HG03469 (cell line): Measurements from ENCODE around the gene OBSL1.

Source experiments
- ATAC-seq: cut with Tn5 transposase; IDR thresholded peaks from one replicate; pipeline ENCODE4 v1.9.1; 2021; ENCODE audit warnings: mild to moderate bottlenecking, moderate library complexity, moderate number of reproducible peaks; ENCODE audit not compliant: unreplicated experiment

OBSL1 gene

DNA sequence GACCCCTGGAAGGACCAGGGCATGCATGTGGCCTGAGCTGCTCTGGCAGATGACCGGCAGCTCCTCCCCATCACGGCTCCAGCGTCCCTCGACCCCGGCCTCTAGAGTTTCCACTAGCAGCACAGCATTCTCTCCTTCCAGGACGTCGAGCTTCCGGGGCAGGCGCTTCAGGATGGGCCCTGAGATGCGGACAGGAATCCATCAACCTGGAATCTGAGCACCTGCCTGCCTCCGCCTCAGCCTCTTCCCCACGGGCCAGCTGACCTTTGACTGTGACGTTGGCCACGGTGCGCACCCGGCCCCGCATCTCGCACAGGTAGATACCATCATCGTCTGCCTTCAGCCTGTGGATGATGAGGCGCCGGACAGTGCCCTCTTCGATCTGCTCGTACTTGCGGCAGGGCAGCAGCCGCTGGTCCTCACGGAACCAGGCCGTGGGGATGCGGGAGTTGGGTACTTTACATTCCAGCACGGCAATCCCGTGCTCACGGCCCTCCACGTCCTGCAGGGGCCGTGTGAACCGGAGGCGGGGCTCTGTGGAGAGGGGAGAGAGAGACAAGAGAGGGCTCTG is 3.5 kb downstream of the OBSL1 start:
- no peak for ATAC-seq

DNA sequence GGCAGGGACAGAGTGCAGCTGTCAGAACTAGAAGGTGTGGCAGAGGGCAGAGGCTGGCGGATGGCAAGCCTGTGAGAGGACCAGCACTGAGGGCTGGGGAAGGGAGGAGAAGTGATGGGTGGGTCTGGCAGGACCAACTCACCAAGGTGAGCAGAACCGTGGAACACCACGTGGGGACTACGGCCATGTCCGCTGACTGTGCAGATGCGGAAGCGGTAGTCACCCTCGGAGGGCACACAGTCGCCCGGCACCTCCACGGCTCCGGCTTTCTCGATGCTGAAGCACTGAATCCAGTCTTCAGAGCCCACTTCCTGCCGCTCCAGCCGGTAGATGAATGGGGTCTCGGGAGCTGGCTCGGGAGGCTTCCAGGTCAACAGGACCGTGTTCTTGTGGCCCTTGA is 4.2 kb downstream of the OBSL1 start:
- ATAC-seq, result no peak

DNA sequence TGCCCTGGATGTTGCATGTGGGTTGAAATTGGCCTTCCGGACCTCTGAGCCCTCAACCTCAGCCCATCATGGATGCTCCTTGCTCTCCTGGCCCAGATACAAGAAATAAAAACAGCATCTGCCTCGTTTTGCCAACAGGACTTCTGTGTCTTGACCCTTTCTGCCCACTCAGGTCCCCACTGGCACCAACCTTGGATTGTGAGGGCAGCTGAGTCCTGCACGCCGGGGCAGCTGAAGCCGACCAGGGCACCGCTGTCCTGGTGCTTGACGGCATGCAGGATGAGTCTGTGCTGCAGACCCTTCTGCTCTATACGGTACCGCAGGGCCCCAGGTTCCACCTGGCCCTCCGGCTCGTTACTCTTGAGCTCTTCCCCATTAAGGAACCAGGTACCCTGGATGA is 4.7 kb downstream of the OBSL1 start:
- ATAC-seq, result no peak

DNA sequence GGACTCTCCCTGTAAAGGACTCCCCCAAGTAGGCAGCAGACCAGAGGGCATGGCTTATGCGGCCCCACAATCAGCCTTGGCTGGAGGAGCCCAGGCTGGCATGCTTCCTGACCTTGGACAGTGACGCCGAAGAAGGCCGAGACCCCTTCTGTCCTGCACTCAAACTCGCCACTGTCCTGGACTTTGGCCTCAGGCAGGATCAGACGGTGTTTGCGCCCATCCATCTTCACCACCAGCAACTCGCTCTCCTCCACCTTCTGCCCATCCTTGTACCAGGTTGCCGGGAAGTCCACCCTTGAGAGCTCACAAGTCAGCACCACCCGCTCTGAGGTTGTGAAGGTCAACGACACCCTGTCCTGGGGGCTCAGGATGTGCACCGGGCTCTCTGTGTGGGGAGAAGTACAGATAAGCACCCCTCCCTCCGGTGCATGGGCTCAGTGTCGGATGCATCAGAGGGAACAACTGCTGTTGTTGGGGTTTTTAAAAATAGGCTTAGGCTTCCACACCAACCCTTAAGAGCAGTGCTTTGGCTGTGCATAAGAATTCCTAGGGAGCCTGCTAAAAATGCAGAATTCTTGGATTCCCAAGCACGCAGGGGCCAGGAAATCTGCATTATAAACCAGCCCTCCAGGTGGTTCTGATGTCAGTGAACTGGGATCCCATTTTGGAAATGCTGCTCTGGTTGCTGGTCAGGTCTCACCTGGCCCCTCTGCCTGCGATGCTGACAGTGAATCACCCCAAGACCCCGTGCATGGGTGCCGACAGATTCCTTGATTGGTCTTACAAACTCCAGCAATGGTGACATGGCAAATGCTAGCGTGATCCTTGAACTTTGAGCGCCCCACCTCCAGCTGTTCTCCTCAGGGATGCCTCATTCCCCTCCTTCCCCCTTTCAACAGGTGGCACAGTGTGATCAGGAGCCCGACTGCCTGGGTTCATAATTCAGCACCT is 5.9 kb downstream of the OBSL1 start:
- no peak for ATAC-seq

DNA sequence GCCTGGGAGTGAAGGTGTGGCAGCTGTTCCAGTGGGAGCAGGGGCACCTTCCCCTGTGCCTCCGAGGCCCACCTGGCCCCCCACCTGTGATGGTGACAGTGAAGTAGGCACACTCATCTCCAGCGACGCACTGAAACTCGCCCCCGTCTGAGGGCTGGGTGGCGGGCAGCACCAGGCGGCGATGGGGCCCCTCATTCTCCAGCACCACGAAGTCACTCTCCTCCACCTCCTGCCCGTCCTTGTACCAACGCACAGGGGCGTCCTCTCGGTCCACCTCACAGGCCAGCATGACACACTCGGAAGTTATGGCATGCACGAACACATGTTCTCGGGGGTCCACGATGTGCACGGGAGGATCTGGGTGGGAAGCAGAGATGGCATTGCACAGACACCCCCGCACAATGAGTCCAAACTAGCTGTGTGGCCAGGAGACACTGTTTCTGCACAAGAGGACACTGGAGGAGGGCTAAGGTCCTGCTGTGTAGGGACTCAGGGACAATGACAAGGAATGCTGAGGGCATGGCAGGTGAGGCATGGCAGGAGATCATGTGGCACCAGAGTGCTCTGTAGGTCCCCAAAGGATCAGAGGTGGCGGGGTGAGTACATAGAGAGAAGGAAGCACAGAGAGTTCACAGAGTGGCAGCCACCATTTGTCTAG is 7.9 kb downstream of the OBSL1 start:
- ATAC-seq, result no peak

DNA sequence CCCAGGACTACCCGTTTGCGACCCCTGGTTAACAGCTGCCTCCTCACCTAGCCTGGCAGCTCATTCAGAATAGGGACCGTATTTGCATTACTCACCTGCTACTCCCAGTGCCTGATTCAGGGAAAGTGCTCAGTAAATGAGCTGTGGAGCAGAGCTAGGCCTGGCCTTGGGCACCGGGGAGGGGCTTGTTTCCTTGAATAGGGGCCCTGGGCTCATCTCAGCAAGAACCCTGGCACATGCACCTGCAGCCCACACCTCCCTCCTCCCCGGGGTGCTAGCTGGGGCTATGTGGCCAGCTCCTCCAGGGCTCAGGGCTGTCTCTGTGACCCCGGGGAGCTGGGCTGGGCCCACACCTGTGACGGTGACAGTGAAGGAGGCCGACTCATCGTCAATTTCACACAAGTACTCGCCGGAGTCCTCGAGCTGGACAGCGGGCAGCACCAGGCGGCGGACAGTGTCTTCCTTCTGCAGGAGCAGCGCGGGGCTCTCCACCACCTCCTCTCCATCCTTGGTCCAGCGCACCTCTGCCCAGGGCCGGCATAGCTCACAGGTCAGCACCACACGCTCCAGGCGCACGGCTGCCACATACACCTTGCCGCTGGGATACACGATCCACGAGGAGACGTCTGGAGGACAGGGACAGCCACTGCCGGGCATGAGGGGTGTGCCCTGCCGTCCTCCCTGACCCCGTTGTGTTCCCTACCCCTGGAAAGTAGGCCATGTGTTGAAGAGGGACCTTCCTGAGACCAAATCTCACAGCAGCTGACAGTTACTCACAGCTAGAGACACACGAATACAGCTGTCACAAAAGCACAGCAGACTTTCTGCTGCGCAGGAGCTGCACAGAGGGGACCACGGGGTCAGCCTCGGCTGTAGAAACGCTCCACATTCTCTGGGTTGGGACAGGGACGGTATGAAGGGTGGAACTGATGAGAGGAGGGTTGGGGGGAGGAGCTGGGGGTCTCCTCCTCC is 9.0 kb downstream of the OBSL1 start:
- no peak for ATAC-seq

DNA sequence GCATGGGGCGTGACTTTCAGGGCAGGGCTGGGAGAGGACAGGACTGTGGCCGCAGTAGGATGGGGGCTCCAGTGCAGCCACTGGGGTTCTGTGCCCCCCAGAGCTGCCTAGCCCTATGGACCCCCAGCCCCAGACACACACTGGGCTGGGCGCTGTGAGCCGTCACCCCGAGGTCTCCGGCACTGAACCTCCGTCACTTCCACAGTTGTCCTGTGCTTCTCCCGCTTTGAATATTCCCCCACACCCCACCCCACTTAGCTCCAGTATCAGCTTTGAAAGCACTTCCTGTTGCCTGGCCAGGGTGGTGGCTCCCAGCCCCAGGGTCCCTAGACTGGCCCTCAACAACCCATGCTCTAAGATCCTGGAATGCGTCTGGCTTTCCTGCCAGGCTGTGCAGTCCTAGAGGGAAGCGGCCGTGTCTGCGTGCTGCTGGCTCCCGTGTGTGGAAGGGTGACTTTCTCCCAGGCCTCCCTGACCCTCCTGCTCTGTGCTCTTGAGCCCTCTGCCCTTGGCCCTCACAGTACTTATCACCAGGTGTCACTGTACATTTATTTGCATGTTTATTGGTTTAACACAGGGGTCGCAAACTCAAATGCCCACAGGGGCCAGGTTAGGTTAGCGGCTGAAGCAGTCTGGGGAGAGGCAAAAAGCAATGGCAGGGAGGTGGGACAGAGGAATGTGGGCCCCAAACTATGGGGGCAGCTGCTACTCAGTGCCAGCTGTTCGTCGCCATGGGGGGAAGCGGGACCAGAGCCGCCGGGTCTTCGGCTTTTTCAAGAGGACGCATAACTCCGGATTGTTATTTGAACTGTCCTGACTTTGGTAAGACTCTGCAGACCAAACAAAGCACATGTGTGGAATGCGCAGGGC is 9.9 kb downstream of the OBSL1 start:
- ATAC-seq, result no peak

DNA sequence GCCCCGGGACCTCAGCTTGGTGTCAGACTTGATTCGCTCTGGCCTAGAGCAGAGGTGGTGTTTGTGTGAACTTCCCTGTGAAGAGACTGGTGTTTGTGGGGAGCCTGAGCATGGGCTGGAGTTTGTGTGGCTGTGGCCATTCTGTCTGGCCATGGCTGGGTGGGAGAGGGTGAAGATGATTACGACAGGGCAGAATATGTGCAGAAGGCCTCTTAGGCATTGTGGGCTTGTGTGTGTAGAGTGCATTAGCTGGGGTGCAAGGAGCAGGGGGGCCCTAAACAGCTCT is 10.5 kb downstream of the OBSL1 start:
- no peak for ATAC-seq

DNA sequence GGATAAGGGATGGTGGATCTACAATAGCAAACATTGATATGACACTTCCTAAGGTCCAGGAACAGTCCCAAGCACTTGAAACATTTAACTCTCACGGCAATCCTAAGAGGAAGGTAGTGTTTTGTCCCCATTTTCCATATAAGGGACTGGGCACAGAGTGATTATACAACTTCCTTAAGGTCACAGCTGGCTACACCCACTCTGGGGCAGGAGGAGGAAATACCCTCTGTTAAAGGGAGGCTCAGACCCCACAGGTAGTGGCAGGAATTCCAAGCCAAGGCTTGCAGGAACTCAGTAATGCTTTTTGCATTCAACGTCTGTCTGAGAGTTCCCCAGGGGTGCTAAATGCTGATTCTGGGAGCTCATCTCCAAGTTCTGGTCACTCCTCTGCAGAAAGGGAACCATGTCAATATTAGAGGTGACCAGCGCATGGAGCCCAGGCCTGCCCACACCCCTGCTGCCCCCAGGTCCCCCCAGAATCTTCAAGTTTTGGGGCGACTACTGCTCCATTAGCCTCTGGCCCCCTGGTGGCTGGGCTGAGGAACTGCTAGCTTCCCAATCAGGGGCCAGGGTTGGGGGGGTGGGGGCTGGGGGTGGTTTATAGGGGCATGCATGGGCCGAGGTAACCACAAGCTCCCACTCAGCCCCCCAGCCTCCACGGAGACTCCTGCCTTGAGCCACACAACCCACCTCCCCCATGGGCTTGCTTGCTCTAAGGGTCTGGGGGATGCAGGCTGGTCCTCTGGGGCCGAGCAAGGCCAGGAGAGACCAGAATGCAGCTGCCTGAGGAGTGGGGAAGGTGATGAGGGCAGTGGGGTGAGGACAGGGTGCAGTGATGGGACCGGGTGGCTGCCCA is 11.1 kb downstream of the OBSL1 start:
- ATAC-seq, result no peak

DNA sequence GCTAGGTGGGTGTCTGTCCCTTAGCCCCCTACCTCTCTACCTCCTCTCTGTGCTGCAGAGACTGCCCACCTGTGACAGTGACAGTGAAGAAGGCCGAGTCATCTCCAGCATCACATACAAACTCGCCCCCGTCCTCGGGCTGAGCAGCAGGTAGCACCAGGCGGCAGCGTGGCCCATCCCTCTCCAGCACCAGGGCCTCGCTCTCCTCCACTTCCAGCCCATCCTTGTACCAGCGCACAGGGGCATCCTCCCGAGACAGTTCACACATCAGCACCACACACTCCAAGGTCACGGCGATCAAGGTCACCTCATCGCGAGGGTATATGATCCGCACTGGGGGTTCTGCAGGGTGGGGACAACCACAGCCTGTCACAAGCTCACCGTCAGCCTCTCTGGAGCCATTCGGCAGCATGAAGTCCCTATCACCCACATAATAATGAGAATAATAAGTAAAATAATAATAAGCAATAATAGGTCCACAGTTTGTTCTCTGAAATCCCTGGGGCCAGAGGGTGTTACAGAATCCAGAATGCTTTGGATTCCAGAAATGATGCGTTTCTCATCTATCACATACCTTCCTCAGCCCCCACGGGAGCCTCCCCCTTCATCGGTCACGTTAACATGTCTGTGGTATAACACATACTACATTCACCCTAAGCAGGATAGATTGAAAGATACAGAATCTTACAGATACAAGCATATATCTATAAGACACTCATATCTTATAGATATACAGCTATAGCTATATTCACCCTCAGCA is 12.0 kb downstream of the OBSL1 start:
- no peak for ATAC-seq

DNA sequence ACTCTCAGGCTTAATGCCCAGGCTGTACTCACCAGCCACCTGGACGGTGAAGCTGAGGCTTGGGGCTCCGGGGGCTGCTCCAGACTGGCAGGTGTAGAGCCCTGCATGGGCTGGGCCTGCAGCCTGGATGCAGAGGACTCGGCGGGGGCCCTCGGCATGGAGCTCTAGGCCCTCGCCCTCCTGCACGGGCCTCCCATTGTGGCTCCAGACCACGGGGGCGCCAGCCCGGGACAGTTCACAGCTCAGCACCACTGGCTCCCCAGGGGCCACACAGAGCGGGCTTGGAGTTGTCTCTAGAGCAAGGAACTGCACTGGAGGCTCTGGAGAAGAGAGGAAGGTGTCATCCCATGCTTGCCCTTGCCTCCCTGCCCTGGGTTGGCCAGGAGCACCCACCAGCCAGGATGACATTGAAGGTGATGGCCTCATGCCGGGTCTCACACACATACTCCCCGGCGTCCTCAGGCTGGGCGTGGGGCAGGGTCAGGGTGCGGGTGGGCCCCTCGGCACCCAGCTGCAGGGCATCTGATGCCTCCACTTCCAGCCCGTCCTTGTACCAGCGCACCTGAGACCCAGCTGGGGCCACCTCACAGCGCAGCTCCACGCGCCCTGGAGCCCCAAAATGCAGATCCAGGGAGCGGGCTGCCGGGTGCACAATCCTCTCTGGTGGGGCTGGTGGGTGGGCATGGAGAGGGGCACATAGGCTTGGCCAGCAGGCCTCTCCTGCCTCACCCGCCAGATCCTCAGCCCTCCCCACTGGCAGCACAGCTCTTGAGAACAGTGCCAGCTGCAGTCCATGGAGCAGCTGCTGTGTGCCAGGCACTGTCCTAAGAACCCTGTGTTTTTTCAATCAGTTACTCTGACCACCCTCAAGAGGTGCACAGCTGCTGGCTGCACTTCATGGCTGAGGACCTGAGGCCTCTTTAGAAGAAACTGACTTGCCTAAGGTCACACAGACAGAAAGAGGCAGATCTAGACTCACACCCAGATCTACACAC is 13.3 kb downstream of the OBSL1 start:
- no peak for ATAC-seq

DNA sequence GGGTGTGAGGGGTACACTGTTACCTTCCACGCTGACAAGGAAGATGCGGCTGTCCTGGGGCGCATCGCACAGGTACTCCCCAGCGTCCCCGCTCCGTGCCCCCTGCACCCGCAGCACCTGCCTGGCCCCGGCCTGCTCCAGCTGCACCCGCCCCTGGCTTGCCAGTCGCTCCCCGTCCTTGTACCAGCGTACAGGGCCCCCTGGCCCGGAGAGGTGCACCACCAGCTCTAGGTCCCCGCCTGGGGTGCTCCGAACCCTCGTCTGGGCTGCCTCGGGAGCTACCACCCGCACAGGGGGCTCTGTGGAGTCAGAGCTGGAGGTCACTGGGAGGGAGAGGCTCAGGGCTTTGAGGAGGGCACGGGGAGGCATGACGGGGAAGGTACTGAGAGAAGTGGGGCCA is 14.0 kb downstream of the OBSL1 start:
- no peak for ATAC-seq

DNA sequence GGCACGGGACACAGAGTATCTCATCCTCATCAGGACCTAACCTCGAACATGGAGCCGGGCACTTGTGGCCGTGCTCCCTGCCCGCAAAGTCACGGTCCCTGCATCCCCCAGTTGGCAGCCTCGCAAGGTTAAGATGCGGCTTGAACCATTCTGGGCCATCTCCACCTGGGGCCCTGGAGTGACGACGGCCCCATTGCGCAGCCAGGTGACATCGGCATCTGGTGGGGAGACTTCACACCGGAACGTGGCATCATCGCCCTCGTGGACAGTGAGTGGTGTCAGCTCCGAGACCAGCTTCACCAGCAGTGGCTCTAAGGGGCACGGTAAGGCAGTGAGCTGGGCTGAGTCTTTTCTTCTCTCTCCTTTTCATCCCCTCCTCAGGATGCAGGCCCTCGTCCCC is 14.9 kb downstream of the OBSL1 start:
- ATAC-seq, result no peak

DNA sequence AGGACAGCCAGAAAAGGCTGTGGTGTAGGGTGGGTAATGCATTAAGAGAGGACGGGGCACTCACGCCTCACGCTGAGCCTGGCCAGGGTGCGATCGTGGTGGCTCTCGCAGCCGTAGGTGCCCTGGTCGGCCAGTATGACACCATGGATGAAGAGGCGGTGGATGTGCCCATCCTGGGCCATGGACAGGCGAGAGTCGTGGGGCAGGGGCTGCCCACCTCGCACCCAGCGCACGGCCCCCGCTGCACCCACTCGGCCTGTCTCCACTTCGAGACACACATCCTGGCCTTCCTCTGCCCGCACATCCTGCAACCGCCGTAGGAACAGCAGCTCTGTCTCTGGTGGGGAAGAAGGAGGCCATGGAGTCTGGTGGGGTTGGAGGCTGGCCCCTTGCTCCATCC is 15.4 kb downstream of the OBSL1 start:
- no peak for ATAC-seq

DNA sequence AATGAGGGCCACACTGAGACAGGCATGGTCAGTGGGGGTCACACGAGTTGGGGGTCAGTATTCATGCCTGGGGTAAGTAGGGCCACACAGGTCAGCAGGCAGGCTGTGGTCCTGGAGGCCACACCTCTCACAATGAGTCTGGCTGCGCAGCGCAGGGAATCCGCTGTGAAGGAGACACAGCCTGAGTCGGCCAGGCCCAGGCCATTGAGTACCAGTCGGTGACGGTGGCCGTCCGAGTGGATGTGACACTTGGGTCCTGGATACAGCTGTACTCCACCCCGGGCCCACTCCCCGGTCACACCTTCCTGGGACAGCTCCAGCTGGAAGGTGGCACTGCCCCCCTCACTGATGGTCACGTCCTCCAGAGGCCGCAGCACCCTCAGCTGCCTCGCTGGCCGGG is 17.0 kb downstream of the OBSL1 start:
- no peak for ATAC-seq

DNA sequence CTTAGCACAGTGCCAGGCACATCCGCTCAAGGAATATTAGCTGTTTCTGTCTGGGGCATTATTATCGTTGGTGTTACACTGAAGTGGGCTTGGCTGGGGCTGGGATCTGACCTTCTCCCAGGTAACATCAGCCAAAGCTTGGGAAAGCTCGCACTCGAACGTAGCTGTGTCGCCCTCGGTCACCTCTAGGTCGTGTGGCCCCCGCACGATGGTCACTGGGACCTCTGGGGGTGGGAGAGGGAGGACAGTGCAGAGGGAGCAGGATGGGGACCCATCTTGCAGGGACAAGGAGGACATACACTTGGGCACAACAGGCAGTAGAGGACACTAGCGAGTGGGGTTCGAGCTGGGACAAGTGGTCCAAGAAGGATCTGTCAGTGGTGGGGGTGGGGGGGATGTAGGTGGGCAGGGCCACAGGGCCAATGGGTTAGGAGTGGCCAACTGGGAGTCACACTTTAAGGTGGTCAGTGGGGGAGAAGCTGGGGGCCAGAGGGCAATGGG is 17.8 kb downstream of the OBSL1 start:
- no peak for ATAC-seq

DNA sequence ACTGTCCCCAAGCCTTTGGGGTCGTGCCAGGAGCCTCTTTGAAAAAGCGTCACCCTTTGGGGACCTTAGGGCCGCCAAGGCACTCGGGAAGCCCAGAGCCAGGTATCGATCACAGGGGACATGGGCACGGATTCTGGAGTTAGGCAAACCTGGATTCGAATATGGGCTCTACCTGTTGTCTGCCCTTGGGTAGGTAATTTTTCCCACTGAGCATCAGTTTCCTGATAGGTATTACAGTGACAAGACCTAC is 18.2 kb downstream of the OBSL1 start:
- no peak for ATAC-seq
